WTC11 (cell line): ENCODE results near the gene ADPGK. TPM values are rescaled to one million over a fixed set of nuclear protein-coding genes. Genes with fewer than 3 reads are reported as not detected.

Source experiments
- ATAC-seq: fragments of 200-7000 bp; cut with Tn5 transposase; 2 replicates; pipeline ENCODE4 v1.10.0; 2021; ENCODE audit warnings: mild to moderate bottlenecking, moderate library complexity
- CTCF ChIA-PET: fragments of 300-600 bp; sonication (Branson Sonifier 250); formaldehyde crosslinking; loops from one replicate; lab custom pipeline; 2021; ENCODE audit warnings: antibody characterized with exemption; lab: Charles Lee
- POLR2A ChIA-PET: fragments of 350-600 bp; sonication (Branson Sonifier 250); formaldehyde crosslinking; loops from one replicate; lab custom pipeline; 2021; ENCODE audit warnings: antibody characterized with exemption; lab: Charles Lee
- DNase-seq: peaks from one replicate; pipeline ENCODE4 v3.0.0; 2021; ENCODE audit warnings: low spot score
- H3K27ac Mint-ChIP-seq: 2 replicates; pipeline ENCODE4 v1.8.0; 2021; ENCODE audit warnings: mixed read lengths
- H3K27me3 Mint-ChIP-seq: 2 replicates; pipeline ENCODE4 v1.8.0; 2021; ENCODE audit warnings: low read depth, mild to moderate bottlenecking, moderate library complexity, mixed read lengths
- H3K36me3 Mint-ChIP-seq: 2 replicates; pipeline ENCODE4 v1.8.0; 2021; ENCODE audit warnings: mixed read lengths
- H3K4me1 Mint-ChIP-seq: 2 replicates; pipeline ENCODE4 v1.8.0; 2022; ENCODE audit warnings: mixed read lengths
- H3K4me3 Mint-ChIP-seq: 2 replicates; pipeline ENCODE4 v1.8.0; 2021; ENCODE audit warnings: mild to moderate bottlenecking, moderate library complexity, mixed read lengths
- H3K9me3 Mint-ChIP-seq: 2 replicates; pipeline ENCODE4 v1.8.0; 2021; ENCODE audit warnings: mixed read lengths
- ATF1 ChIP-seq: sonication (generic); formaldehyde crosslinking; IDR thresholded peaks from 2 replicates; pipeline ENCODE4 v1.8.1; 2023; ENCODE audit warnings: mild to moderate bottlenecking, moderate library complexity, missing genetic modification reagents
- ATF2 ChIP-seq: sonication (generic); formaldehyde crosslinking; IDR thresholded peaks from 2 replicates; pipeline ENCODE4 v1.8.1; 2022; ENCODE audit warnings: low read depth, missing genetic modification reagents, borderline replicate concordance
- ATF3 ChIP-seq: sonication (generic); formaldehyde crosslinking; conservative IDR thresholded peaks from 2 replicates; pipeline ENCODE4 v1.8.1; 2022; ENCODE audit warnings: mild to moderate bottlenecking, missing genetic modification reagents
- CREB1 ChIP-seq: sonication (generic); formaldehyde crosslinking; IDR thresholded peaks from 2 replicates; pipeline ENCODE4 v1.8.0; 2023; ENCODE audit warnings: mild to moderate bottlenecking, missing genetic modification reagents
- E2F1 ChIP-seq: sonication (generic); formaldehyde crosslinking; IDR thresholded peaks from 2 replicates; pipeline ENCODE4 v1.8.0; 2022; ENCODE audit warnings: mild to moderate bottlenecking, missing genetic modification reagents
- ELF4 ChIP-seq: sonication (generic); formaldehyde crosslinking; IDR thresholded peaks from 2 replicates; pipeline ENCODE4 v1.8.1; 2022; ENCODE audit warnings: low read depth, mild to moderate bottlenecking, moderate library complexity, missing genetic modification reagents
- ESRRA ChIP-seq: sonication (generic); formaldehyde crosslinking; IDR thresholded peaks from 2 replicates; pipeline ENCODE4 v1.8.1; 2022; ENCODE audit warnings: mild to moderate bottlenecking, missing genetic modification reagents, borderline replicate concordance
- FOXJ3 ChIP-seq: sonication (generic); formaldehyde crosslinking; IDR thresholded peaks from 2 replicates; pipeline ENCODE4 v1.9.0; 2021; ENCODE audit warnings: missing genetic modification reagents, mild to moderate bottlenecking, borderline replicate concordance
- FOXP1 ChIP-seq: sonication (generic); formaldehyde crosslinking; IDR thresholded peaks from 2 replicates; pipeline ENCODE4 v1.8.0; 2022; ENCODE audit warnings: missing genetic modification reagents, mild to moderate bottlenecking, moderate library complexity, borderline replicate concordance
- GTF2I ChIP-seq: fragments of 250-450 bp; sonication (Bioruptor Pico); conservative IDR thresholded peaks from 2 replicates; pipeline ENCODE4 v1.4.0; 2021; ENCODE audit warnings: mild to moderate bottlenecking
- HMGA2 ChIP-seq: fragments of 250-450 bp; sonication (Bioruptor Pico); IDR thresholded peaks from 2 replicates; pipeline ENCODE4 v1.4.0; 2021; ENCODE audit warnings: mild to moderate bottlenecking, moderate library complexity
- MLX ChIP-seq: sonication (generic); formaldehyde crosslinking; IDR thresholded peaks from 2 replicates; pipeline ENCODE4 v1.8.1; 2023; ENCODE audit warnings: mild to moderate bottlenecking, missing genetic modification reagents, moderate library complexity
- MXD4 ChIP-seq: fragments of 250-450 bp; sonication (Bioruptor Pico); IDR thresholded peaks from 2 replicates; pipeline ENCODE4 v1.8.0; 2021; ENCODE audit warnings: mild to moderate bottlenecking, moderate library complexity, borderline replicate concordance
- NFYB ChIP-seq: sonication (generic); formaldehyde crosslinking; conservative IDR thresholded peaks from 2 replicates; pipeline ENCODE4 v1.8.0; 2022; ENCODE audit warnings: low read depth, missing genetic modification reagents
- NR3C1 ChIP-seq: sonication (generic); formaldehyde crosslinking; conservative IDR thresholded peaks from 2 replicates; pipeline ENCODE4 v1.8.1; 2023; ENCODE audit warnings: low read depth, mild to moderate bottlenecking, missing genetic modification reagents
- PRRX2 ChIP-seq: fragments of 250-450 bp; sonication (Bioruptor Pico); IDR thresholded peaks from 2 replicates; pipeline ENCODE4 v1.8.0; 2021; ENCODE audit warnings: mild to moderate bottlenecking
- SMAD4 ChIP-seq: sonication (generic); formaldehyde crosslinking; IDR thresholded peaks from 2 replicates; pipeline ENCODE4 v1.8.0; 2022; ENCODE audit warnings: mild to moderate bottlenecking, missing genetic modification reagents
- STAT6 ChIP-seq: sonication (generic); formaldehyde crosslinking; conservative IDR thresholded peaks from 2 replicates; pipeline ENCODE4 v1.8.1; 2023; ENCODE audit warnings: mild to moderate bottlenecking, low read depth, missing genetic modification reagents, moderate library complexity
- TCF7 ChIP-seq: sonication (generic); formaldehyde crosslinking; IDR thresholded peaks from 2 replicates; pipeline ENCODE4 v1.8.0; 2022; ENCODE audit warnings: mild to moderate bottlenecking, low read depth, missing genetic modification reagents, moderate library complexity
- TP53 ChIP-seq: sonication (generic); formaldehyde crosslinking; IDR thresholded peaks from 2 replicates; pipeline ENCODE4 v1.8.1; 2023; ENCODE audit warnings: mild to moderate bottlenecking, missing genetic modification reagents
- ZBTB21 ChIP-seq: sonication (generic); formaldehyde crosslinking; IDR thresholded peaks from 2 replicates; pipeline ENCODE4 v1.8.1; 2023; ENCODE audit warnings: mild to moderate bottlenecking, missing genetic modification reagents, borderline replicate concordance
- ZNF232 ChIP-seq: sonication (generic); formaldehyde crosslinking; IDR thresholded peaks from 2 replicates; pipeline ENCODE4 v1.8.0; 2022; ENCODE audit warnings: mild to moderate bottlenecking, missing genetic modification reagents
- ZNF263 ChIP-seq: sonication (generic); formaldehyde crosslinking; IDR thresholded peaks from 2 replicates; pipeline ENCODE4 v1.8.1; 2022; ENCODE audit warnings: low read depth, mild to moderate bottlenecking, moderate library complexity, missing genetic modification reagents
- ZNF317 ChIP-seq: sonication (generic); formaldehyde crosslinking; IDR thresholded peaks from 2 replicates; pipeline ENCODE4 v1.8.1; 2023; ENCODE audit warnings: low read depth, mild to moderate bottlenecking, moderate library complexity, missing genetic modification reagents, borderline replicate concordance
- ZNF512 ChIP-seq: sonication (generic); formaldehyde crosslinking; IDR thresholded peaks from 2 replicates; pipeline ENCODE4 v1.8.1; 2022; ENCODE audit warnings: missing genetic modification reagents, borderline replicate concordance
- ZSCAN18 ChIP-seq: fragments of 250-450 bp; sonication (Bioruptor Pico); IDR thresholded peaks from 2 replicates; pipeline ENCODE4 v2.1.2; 2022; ENCODE audit warnings: mild to moderate bottlenecking, moderate library complexity
- total RNA-seq: library from RNA; stranded (reverse); gene quantifications from 3 replicates; pipeline ENCODE4 v1.2.3, GENCODE V29; 2021

Gene ADPGK
- total RNA-seq, 1 experiment from 2014 or later = 37.9 TPM

GRCh38 chr15:72826611-72827010 lies 43.1 kb upstream of the ADPGK start:
- no peak for TF ChIP-seq ZNF232 (CRISPR knock-in tag)
- no peak for TF ChIP-seq ZNF263 (CRISPR knock-in tag)
- TF ChIP-seq NR3C1 = no peak
- TF ChIP-seq NFYB (CRISPR knock-in tag) = no peak
- no peak for TF ChIP-seq ATF1 (CRISPR knock-in tag)
- no peak for TF ChIP-seq MXD4 (CRISPR knock-in tag)
- TF ChIP-seq ZNF317 (CRISPR knock-in tag) = no peak
- no peak for TF ChIP-seq MLX
- TF ChIP-seq HMGA2 (CRISPR knock-in tag) = no peak
- no peak for TF ChIP-seq ZNF512 (CRISPR knock-in tag)
- no peak for TF ChIP-seq ELF4 (CRISPR knock-in tag)
- TF ChIP-seq SMAD4 (CRISPR knock-in tag) = no peak
- TF ChIP-seq ESRRA (CRISPR knock-in tag) = no peak
- no peak for TF ChIP-seq ZBTB21 (CRISPR knock-in tag)
- no peak for TF ChIP-seq ZSCAN18 (CRISPR knock-in tag)
- Mint-ChIP-seq H3K4me1 (peaks cover 3% of the 10 kb centered on the region), H3K36me3 (no peaks in the 10 kb centered on the region), H3K27ac (no peak overlapping the region), H3K4me3 (no peak overlapping the region), H3K27me3 (no peaks in the 10 kb centered on the region; the same call in 1 of the 2 replicates), H3K9me3 (peaks cover 6% of the 10 kb centered on the region)
- ATAC-seq (no peak), DNase-seq (no peak)
- ChIA-PET POLR2A (no interaction called here), CTCF (no interaction called here)

- Mint-ChIP-seq H3K4me1 (peaks cover 11% of the 10 kb centered on the region), H3K9me3 (peaks cover 10% of the 10 kb centered on the region), H3K27me3 (no peaks in the 10 kb centered on the region; the same call in 1 of the 2 replicates), H3K27ac (no peak overlapping the region), H3K36me3 (no peaks in the 10 kb centered on the region), H3K4me3 (no peak overlapping the region)
- no peak for ATAC-seq
- CTCF ChIA-PET = interaction anchor here (0.6 kb wide), 1 partner anchor 9 kb away, joined by 3 read pairs; no protein-coding TSS in a partner anchor
- no peak for DNase-seq
- POLR2A ChIA-PET = no interaction called here
- TF ChIP-seq PRRX2 (CRISPR knock-in tag) (no peak), MXD4 (CRISPR knock-in tag) (no peak), FOXP1 (no peak), ATF2 (CRISPR knock-in tag) (no peak), ATF3 (no peak), STAT6 (CRISPR knock-in tag) (no peak), CREB1 (no peak), E2F1 (CRISPR knock-in tag) (no peak), TP53 (CRISPR knock-in tag) (no peak), TCF7 (no peak), FOXJ3 (CRISPR knock-in tag) (no peak), GTF2I (CRISPR knock-in tag) (no peak), MLX (no peak)
These were observed 42.3 kb upstream of the ADPGK start for GRCh38 chr15:72825829-72826228.
